DOHH2 (cell line): ENCODE measurements around the gene WASL.

Source experiments
- EZH2phosphoT487 ChIP-seq: fragments of 200-600 bp; sonication (generic); IDR thresholded peaks from 2 replicates; pipeline ENCODE4 v1.6.1; 2017; ENCODE audit warnings: borderline replicate concordance, mild to moderate bottlenecking, antibody characterized with exemption, low read length, moderate library complexity, mixed read lengths
- TF ChIP-seq, protein P1 (sequence below): fragments of 200-600 bp; sonication (generic); IDR thresholded peaks from one replicate; pipeline ENCODE4 v1.5.1; 2014; ENCODE audit warnings: antibody characterized with exemption, mild to moderate bottlenecking, low read depth, low read length; ENCODE audit not compliant: poor library complexity, severe bottlenecking

DNA sequence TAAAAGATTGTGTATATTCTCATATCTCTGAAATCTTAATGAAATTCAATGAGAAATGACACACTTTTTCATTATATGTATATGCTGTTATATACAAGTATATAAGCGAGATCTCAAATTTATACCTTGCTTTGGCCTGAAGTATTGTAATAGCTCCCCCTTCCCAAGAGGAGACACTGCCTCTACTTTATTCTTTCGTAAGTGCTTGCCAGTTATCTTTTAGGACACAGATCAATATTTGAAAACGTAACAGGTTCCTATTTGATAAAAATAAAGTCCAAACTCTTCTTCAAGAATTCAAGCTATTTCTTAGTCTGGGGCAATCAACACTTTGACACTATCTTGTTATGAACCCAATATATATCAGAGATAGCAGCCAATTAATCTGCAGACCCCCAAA lies 24.9 kb downstream of the WASL start:
- TF ChIP-seq, protein P1, sequence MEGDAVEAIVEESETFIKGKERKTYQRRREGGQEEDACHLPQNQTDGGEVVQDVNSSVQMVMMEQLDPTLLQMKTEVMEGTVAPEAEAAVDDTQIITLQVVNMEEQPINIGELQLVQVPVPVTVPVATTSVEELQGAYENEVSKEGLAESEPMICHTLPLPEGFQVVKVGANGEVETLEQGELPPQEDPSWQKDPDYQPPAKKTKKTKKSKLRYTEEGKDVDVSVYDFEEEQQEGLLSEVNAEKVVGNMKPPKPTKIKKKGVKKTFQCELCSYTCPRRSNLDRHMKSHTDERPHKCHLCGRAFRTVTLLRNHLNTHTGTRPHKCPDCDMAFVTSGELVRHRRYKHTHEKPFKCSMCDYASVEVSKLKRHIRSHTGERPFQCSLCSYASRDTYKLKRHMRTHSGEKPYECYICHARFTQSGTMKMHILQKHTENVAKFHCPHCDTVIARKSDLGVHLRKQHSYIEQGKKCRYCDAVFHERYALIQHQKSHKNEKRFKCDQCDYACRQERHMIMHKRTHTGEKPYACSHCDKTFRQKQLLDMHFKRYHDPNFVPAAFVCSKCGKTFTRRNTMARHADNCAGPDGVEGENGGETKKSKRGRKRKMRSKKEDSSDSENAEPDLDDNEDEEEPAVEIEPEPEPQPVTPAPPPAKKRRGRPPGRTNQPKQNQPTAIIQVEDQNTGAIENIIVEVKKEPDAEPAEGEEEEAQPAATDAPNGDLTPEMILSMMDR, result no peak
- no peak for TF ChIP-seq EZH2phosphoT487
